ENCODE measurements around the gene CAPZB. TPM values are rescaled to one million over a fixed set of nuclear protein-coding genes. Genes with fewer than 3 reads are reported as not detected.

Gene CAPZB
- total RNA-seq, 1 donor from 2014 or later, result 267 TPM

- intact Hi-C loops (cut with DNase I), result no loop called here
- ATAC-seq (no peak), DNase-seq (ENCODE audit: missing footprints) (no peak)
Measured at GRCh38 chr1:19353596-19353995, 131.7 kb downstream of the CAPZB start.

DNA sequence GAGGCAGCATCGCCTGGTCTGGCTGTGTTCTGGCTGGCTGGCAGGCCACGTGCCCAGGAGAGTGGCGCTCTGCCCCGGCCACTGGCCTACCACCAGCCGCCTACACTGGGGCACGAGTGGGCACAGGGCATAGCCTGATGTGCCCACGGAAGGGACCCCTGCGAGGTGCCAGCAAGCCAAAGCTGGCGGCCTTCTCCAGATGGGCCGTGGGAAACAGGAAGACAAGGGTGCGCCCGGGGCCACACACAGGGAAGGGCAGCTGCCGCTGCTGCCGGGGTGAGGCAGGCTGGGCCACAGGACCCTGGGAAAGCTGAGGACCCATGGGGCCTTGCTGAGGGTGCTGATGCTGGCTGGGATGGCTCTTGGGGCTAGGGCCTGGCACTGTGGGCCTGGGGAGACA lies 132.5 kb downstream of the CAPZB start:
- ATAC-seq, result no peak
- DNase-seq (ENCODE audit: missing footprints), result peak; percentile 58
- intact Hi-C loops (cut with DNase I), result no loop called here

- DNase-seq (ENCODE audit: missing footprints) (no peak), ATAC-seq (no peak)
- intact Hi-C loops (cut with DNase I), result no loop called here
Measured at GRCh38 chr1:19351873-19352272, 133.5 kb downstream of the CAPZB start.

- intact Hi-C loops (cut with DNase I), result no loop called here
- ATAC-seq, result no peak
- DNase-seq (ENCODE audit: missing footprints), result peak; percentile 23
Measured at GRCh38 chr1:19350566-19350965, 134.8 kb downstream of the CAPZB start.

DNA sequence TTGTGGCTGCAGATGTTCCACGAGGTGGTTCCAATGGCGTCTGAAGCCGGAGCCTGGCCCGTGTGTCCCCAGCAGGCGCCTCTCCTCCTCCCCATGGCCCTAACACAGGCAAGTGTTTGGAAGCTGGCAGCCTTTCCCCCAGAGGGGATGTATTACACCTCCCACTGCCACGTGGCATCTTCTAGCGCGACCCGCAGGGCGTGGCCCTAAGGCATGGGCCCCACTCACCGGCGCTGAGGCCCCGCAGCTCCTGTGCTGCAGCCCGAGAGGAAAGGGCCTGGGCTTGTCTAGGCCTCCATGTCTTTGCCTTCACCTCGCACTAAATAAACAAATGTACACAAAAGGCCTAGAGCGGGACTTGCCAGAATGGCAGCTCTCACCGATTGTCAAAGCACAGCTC lies 135.3 kb downstream of the CAPZB start:
- ATAC-seq (no peak), DNase-seq (ENCODE audit: missing footprints) (peak; percentile 21)
- intact Hi-C loops (cut with DNase I), result no loop called here

- intact Hi-C loops (cut with DNase I), result no loop called here
- DNase-seq (ENCODE audit: missing footprints) (peak; percentile 49), ATAC-seq (no peak)
Measured at GRCh38 chr1:19348441-19349198, 136.7 kb downstream of the CAPZB start.

- ATAC-seq (no peak), DNase-seq (ENCODE audit: missing footprints) (peak; percentile 25)
- intact Hi-C loops (cut with DNase I), result no loop called here
Measured at GRCh38 chr1:19347533-19348172, 137.7 kb downstream of the CAPZB start.

GRCh38 chr1:19346026-19346425 lies 139.3 kb downstream of the CAPZB start:
- intact Hi-C loops (cut with DNase I), result no loop called here

DNA sequence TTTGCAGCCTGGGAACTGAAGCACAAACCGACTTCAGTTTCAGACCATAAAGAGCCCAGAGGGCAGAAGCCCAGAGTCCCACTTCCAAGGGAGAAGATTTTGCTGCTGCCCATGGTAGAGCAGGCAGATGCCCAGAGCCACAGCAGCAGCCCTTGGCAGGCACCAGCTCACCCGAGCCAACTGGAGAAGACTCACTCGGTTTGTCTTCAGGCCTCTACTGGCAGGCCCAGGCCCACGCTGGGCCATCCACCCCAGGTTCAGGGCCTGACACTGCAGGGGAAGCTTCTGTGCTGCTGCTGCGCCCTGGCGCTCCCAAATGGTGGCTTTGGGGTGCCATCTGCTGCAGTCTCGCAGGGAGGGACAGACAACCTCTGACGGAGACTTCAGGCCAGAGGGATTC lies 139.9 kb downstream of the CAPZB start:
- intact Hi-C loops (cut with DNase I), result no loop called here
- ATAC-seq (no peak), DNase-seq (ENCODE audit: missing footprints) (peak; percentile 40)

More at GRCh38 chr1:19346026-19346425, 139.3 kb downstream of the CAPZB start:
- no peak for ATAC-seq
- DNase-seq (ENCODE audit: missing footprints), result no peak

- ATAC-seq (no peak), DNase-seq (ENCODE audit: missing footprints) (peak; percentile 65)
- intact Hi-C loops (cut with DNase I), result loop anchor here (1.0 kb wide), 1 partner anchor 306 kb away; no protein-coding TSS in a partner anchor
Measured at GRCh38 chr1:19344831-19345230, 140.5 kb downstream of the CAPZB start.

DNA sequence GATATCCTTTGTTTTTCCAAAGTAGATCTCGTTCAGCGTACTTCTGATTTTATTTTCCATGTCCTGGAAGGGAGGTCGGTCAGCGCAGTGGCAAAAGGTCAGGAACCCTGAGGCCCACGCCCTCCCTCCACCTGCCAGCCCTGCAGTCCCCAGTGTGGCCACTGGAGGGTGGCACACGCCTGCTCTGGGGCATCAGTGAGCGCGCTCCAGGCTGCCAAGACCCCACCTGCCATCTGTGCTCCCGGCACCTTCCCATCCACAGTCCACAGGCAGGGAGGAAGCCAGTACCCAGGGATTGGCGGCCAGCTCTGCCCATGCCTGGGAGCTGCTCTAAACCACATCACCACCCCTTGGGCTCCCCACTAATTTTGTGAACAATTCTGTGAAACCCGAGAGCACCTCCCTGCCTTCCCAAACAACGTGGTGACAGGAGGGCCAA lies 140.9 kb downstream of the CAPZB start:
- DNase-seq (ENCODE audit: missing footprints) (peak; percentile 79), ATAC-seq (peak; percentile 77)
- intact Hi-C loops (cut with DNase I), result loop anchor here (1.0 kb wide), 1 partner anchor 307 kb away; no protein-coding TSS in a partner anchor

GRCh38 chr1:19343617-19344350 lies 141.6 kb downstream of the CAPZB start:
- intact Hi-C loops (cut with DNase I), result loop anchor here (1.0 kb wide), 1 partner anchor 308 kb away; no protein-coding TSS in a partner anchor
- DNase-seq (ENCODE audit: missing footprints) (peak; percentile 52), ATAC-seq (no peak)

DNA sequence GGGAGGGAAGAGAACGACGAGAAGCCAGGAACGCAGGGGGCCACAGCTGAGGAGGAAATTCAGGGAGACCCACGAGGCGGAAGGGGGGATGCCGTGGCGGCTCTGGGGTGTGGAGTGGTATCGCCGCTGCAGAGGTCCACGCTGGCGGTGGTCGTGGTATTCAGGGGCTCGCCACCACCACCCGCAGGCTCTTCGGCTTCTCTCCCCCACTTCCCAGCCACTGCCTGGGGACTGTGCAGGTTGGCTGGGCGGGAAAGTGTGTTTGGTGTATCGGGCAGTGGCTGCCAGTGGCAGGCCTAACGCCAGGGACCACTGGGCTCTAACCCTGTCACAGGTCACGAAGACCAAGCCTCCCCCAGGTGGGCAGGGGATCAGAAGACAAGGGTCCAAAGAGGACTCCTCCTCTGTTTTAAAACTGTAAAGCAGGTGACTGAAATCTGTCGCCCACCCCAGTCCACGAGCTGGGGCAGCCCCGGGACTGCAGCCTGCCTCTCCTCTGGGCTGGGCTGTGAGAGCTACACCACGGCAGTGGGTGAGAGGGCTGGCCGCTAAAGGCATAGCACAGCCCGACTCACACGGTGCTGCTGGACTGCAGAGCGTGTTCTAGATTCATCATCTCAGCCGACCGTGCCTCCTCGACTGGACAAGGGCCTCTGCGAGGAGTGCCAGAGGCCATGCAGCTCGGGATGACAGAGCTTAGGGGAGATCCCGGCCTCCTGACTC lies 142.3 kb downstream of the CAPZB start:
- intact Hi-C loops (cut with DNase I), result no loop called here
- DNase-seq (ENCODE audit: missing footprints), result peak; percentile 54
- no peak for ATAC-seq

DNA sequence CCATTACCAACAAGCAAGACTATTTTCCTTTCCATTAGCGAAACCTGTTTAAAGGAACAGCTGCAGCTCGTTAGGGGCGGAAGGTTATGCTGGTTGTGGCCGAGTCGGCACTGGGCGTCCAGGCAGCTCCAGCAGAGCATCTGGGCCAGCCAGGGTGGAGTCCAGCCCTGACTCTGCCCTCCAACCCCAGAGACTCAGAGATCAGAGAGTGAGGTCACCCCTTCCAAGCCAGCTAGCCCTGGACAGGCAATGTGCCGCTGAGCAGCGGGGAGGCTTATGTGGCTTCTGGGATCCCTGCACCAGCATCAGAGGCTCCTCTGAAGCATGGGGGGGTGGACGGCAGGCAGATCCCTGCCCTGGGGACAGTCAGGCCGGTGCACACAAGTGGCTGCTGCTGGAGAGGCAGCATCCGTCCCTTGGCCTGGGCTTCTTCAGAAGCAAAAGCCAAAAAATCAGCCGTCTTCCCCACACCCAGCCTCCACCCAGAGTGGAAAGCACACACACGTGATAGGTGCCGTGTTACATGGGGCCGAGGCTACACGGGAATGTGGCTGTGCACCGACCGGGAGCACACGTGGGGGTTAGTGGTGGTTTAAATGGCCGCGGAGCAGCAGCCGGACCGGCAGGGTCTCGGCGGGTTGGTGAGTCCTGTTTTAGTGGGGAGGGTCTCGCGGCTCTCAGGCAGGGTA lies 143.1 kb downstream of the CAPZB start:
- DNase-seq (ENCODE audit: missing footprints) (peak; percentile 76), ATAC-seq (peak; percentile 75)
- intact Hi-C loops (cut with DNase I), result no loop called here

DNA sequence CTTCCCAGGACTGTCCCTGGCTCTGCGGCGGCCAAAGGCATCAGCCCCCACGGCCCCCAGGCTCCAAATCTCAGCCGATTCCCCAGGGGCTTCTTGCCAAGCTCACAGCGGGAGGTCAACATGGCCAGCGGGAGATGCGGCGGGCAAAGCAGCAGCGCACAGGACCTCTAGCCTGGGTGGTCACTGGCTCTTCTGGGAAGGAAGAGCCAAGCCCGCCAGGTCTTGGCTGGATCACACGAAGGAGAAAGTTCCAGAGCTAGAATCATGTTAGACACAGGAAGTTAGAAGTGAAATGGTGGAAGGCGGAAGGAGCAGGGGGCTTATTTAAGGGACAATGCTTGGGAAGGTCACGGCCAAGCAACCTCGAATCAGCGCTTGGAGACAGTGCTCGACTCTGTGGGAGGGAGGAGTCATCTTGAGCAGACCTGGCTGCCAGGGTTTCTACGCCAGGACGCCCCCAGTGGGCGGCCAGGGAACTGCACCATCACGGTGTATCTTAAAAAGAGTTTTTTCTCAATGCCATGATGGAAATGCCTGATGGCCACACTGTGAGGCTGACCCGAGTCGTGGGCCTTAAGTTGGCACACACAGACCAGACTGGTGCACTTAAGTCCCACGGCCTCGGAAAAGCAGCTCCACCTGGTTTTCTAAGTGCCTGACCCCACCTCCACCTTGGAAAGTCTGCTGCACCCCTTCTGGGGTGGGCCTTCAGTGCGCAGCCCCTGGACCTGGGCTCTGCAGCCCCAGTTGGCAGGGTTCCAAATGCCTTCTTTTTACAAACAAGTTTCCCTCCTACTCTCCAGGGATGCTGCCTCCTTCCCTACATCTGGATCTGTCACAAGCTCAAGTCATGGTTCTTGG lies 143.9 kb downstream of the CAPZB start:
- DNase-seq (ENCODE audit: missing footprints) (peak; percentile 80), ATAC-seq (peak; percentile 54)
- intact Hi-C loops (cut with DNase I), result no loop called here

DNA sequence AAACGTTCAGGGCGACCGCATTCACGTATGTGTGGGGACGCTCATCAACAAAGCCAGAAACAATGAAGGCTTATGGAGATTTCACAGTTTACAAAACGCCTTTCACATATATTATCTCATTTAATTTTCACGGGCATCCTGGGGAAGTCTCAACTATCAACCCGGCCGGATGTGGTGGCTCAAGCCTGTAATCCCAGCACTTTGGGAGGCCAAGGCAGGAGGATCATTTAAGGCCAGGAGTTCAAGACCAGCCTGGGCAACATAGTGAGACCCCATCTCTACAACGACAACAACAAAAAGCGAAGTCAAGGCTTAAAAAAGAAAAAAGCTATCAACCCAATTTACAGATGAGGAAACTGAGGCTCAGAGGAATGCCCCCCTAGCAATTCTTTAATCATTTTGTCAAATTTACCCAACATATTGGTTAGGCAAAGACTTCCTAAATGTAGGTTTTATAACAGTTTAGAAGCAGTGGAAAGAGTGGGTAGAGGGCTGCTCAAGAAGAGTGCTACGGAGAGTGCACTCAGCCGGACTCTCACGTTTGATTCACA lies 144.9 kb downstream of the CAPZB start:
- DNase-seq (ENCODE audit: missing footprints) (no peak), ATAC-seq (no peak)
- intact Hi-C loops (cut with DNase I), result no loop called here

DNA sequence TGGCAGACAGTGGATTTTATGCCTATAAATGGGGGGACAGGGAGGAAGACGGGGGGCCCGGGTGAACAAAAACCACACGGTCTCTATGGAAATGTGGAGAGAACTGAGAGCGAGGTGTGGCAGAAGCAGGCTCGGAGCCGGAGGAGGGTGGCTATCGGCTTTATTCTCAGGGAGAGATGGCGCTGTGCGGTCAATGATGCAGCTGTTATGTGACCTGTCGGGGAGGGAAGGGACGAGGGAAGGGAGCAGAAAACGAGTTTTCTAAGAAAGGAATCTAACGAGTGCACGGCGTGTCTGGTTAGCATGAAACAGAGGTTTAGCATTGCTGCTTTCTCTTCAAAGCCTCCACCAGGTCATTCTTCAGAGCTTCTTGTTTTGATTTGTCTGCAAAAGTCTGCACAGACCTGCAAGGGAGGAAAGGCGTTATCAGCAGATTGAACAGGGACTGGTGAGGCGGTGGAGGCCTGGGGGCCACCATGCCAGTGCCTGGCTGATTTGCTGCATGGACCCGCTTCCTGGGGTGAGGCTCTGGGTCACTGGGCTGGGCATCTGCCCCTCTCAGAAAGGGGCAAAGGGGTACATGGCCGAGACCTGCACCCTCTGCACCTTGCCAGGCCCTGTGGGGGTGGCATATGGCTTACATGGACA lies 146.0 kb downstream of the CAPZB start:
- DNase-seq (ENCODE audit: missing footprints), result no peak
- no peak for ATAC-seq
- intact Hi-C loops (cut with DNase I), result no loop called here

All from Right ventricle myocardium inferior (tissue), 1 donor.